CD14-positive monocyte (primary cell): ENCODE measurements around the gene GRIN2A. TPM values are rescaled to one million over a fixed set of nuclear protein-coding genes. Genes with fewer than 3 reads are reported as not detected.
A peak's percentile ranks its signal among the peaks of the same experiment; 100 is the strongest.

Experiments
- DNase-seq, 3 donors: peaks; one replicate each; pipeline ENCODE4 v3.0.0-alpha.2; 2011 to 2022
- H2AFZ ChIP-seq: 2 replicates; pipeline ENCODE4 v1.6.0; 2012; ENCODE audit warnings: mild to moderate bottlenecking, low read depth, low read length, inconsistent platforms; ENCODE audit not compliant: insufficient read depth, poor library complexity, severe bottlenecking
- H3K27ac ChIP-seq, 2 donors: 1 replicate in 1 of 2; 2 replicates in 1 of 2; pipeline ENCODE4 v1.5.1; 2012 to 2013; ENCODE audit warnings: low read length in 2 of 2, control low read depth in 1 of 2, inconsistent platforms in 1 of 2, low read depth in 1 of 2, mild to moderate bottlenecking in 1 of 2
- H3K27me3 ChIP-seq, 2 donors: one replicate each; pipeline versions ENCODE4 v1.6.0 to v1.6.1; 2011 to 2013; ENCODE audit warnings: low read length in 2 of 2; ENCODE audit not compliant: control insufficient read depth in 2 of 2, insufficient read depth in 2 of 2
- H3K36me3 ChIP-seq, 2 donors: replicated peaks in 1 of 2; 1 replicate in 1 of 2; 2 replicates in 1 of 2; pipeline versions ENCODE4 v1.5.1 to v1.6.1; 2012 to 2013; ENCODE audit warnings: low read length in 2 of 2, control low read depth in 1 of 2, inconsistent platforms in 1 of 2, mild to moderate bottlenecking in 1 of 2; ENCODE audit not compliant: insufficient read depth in 2 of 2, control insufficient read depth in 1 of 2
- H3K4me1 ChIP-seq, 2 donors: 1 replicate in 1 of 2; 2 replicates in 1 of 2; pipeline versions ENCODE4 v1.5.1 to v1.6.1; 2012 to 2013; ENCODE audit warnings: low read length in 2 of 2, control low read depth in 1 of 2, inconsistent platforms in 1 of 2, mild to moderate bottlenecking in 1 of 2, moderate library complexity in 1 of 2; ENCODE audit not compliant: insufficient read depth in 2 of 2, control insufficient read depth in 1 of 2
- H3K4me2 ChIP-seq: replicated peaks from 2 replicates; pipeline ENCODE3; 2012; ENCODE audit warnings: low read length, moderate library complexity, mild to moderate bottlenecking; ENCODE audit not compliant: poor library complexity, severe bottlenecking; ENCODE audit errors: extremely low read depth
- H3K4me3 ChIP-seq, 3 experiments: fragments of 200-600 bp in 1 of 3; sonication (generic) in 1 of 3; replicated peaks in 1 of 3; 1 replicate in 2 of 3; 2 replicates in 1 of 3; pipeline ENCODE4 v1.5.1; 2011 to 2013; ENCODE audit warnings: low read length in 3 of 3, mild to moderate bottlenecking in 3 of 3, control low read depth in 2 of 3, low read depth in 2 of 3, inconsistent platforms in 1 of 3, moderate library complexity in 1 of 3
- H3K79me2 ChIP-seq: 2 replicates; pipeline ENCODE4 v1.6.0; 2012; ENCODE audit warnings: mild to moderate bottlenecking, control low read depth, inconsistent platforms, low read length, moderate library complexity; ENCODE audit not compliant: insufficient read depth
- H3K9ac ChIP-seq: 2 replicates; pipeline ENCODE4 v1.6.0; 2017; ENCODE audit warnings: low read length, mild to moderate bottlenecking; ENCODE audit not compliant: insufficient read depth, poor library complexity, severe bottlenecking
- H3K9me3 ChIP-seq, 2 donors: replicated peaks in 1 of 2; 1 replicate in 1 of 2; 2 replicates in 1 of 2; pipeline versions ENCODE4 v1.5.1 to v1.6.1; 2012 to 2013; ENCODE audit warnings: low read length in 2 of 2, control low read depth in 1 of 2; ENCODE audit not compliant: control insufficient read depth in 1 of 2, insufficient read depth in 1 of 2
- H4K20me1 ChIP-seq: 2 replicates; pipeline ENCODE4 v1.6.0; 2012; ENCODE audit warnings: mild to moderate bottlenecking, low read length, control low read depth, moderate library complexity; ENCODE audit not compliant: insufficient read depth
- H3K27ac Mint-ChIP-seq, 7 donors: one replicate each; pipeline ENCODE4 v1.8.0; 2020; ENCODE audit warnings: mild to moderate bottlenecking in 7 of 7, mixed read lengths in 7 of 7, moderate library complexity in 6 of 7, inconsistent platforms in 2 of 7
- H3K27me3 Mint-ChIP-seq, 3 donors: one replicate each; pipeline ENCODE4 v1.8.0; 2021 to 2022; ENCODE audit warnings: low read depth in 3 of 3, mild to moderate bottlenecking in 3 of 3, mixed read lengths in 3 of 3, moderate library complexity in 3 of 3, inconsistent platforms in 1 of 3
- H3K36me3 Mint-ChIP-seq, 2 donors: one replicate each; pipeline ENCODE4 v1.8.0; 2020; ENCODE audit warnings: mixed read lengths in 2 of 2, inconsistent platforms in 1 of 2, mild to moderate bottlenecking in 1 of 2
- H3K4me1 Mint-ChIP-seq: one replicate; pipeline ENCODE4 v1.8.0; 2020; ENCODE audit warnings: mild to moderate bottlenecking, mixed read lengths
- H3K4me3 Mint-ChIP-seq, 2 donors: one replicate each; pipeline ENCODE4 v1.8.0; 2020; ENCODE audit warnings: mild to moderate bottlenecking in 2 of 2, mixed read lengths in 2 of 2, moderate library complexity in 1 of 2
- H3K9me3 Mint-ChIP-seq, 7 donors: one replicate each; pipeline ENCODE4 v1.8.0; 2020 to 2022; ENCODE audit warnings: mixed read lengths in 7 of 7, mild to moderate bottlenecking in 6 of 7, moderate library complexity in 6 of 7, inconsistent platforms in 2 of 7
- CTCF ChIP-seq: fragments of 200-600 bp; IDR thresholded peaks from one replicate; pipeline ENCODE4 v1.8.0; 2022; ENCODE audit warnings: antibody characterized with exemption, mild to moderate bottlenecking
- WGBS: methylation state at CpG from one replicate; pipeline ENCODE4 v1.1.5; 2013; ENCODE audit warnings: missing lambda C conversion rate; ENCODE audit not compliant: insufficient coverage; 5-methylcytosine and 5-hydroxymethylcytosine counted together
- intact Hi-C, 2 donors: fragments of 100-400 bp; cut with micrococcal nuclease; formaldehyde crosslinking; loops; one replicate each; pipeline versions ENCODE4 v1.15.0 to v1.15.1; 2023
- polyA plus RNA-seq, 3 donors: library from polyadenylated mRNA; depleted of rRNA in 1 of 3; unstranded in 2 of 3; stranded (reverse) in 1 of 3; fragments of 300-500 nt in 2 of 3; fragments of >200 nt in 1 of 3; fragmentation: Illumina TruSeq in 2 of 3; gene quantifications; 1 replicate in 2 of 3; 2 replicates in 1 of 3; pipeline ENCODE4 v1.2.3, GENCODE V29; 2012 to 2021

GRIN2A gene
- polyA plus RNA-seq, 3 donors, result not detected

- no peak overlapping the region for H3K4me3 Mint-ChIP-seq
- H3K4me3 ChIP-seq, result no peak overlapping the region
- no peak for DNase-seq
- peaks cover 0 to 6% (median 2%) of the 10 kb centered on the region in 7 donors for H3K9me3 Mint-ChIP-seq
- H3K9ac ChIP-seq, result no peak overlapping the region
- no peaks in the 10 kb centered on the region for H3K36me3 ChIP-seq
- peak overlapping the region in 1 of 7 donors; percentile 31 for H3K27ac Mint-ChIP-seq
- H4K20me1 ChIP-seq, result no peaks in the 10 kb centered on the region
- H3K4me1 ChIP-seq, result no peaks in the 10 kb centered on the region
- TF ChIP-seq CTCF, result no peak
- no peaks in the 10 kb centered on the region for H3K4me1 Mint-ChIP-seq
- H2AFZ ChIP-seq, result no peak overlapping the region
- no peak overlapping the region for H3K27ac ChIP-seq
- no peaks in the 10 kb centered on the region for H3K27me3 ChIP-seq
- no peaks in the 10 kb centered on the region for H3K36me3 Mint-ChIP-seq
- H3K9me3 ChIP-seq, result no peaks in the 10 kb centered on the region
- 70% methylated on average over 3 of the region's 7 CpGs for WGBS
- intact Hi-C loops, result no loop called here
- no peak overlapping the region for H3K4me2 ChIP-seq
- peaks cover 1 to 5% (median 3%) of the 10 kb centered on the region in 3 donors for H3K27me3 Mint-ChIP-seq
- H3K79me2 ChIP-seq, result no peaks in the 10 kb centered on the region
These were observed 231.6 kb downstream of the GRIN2A start for GRCh38 chr16:9950658-9951057.

GRCh38 chr16:9949396-9949795 is 232.8 kb downstream of the GRIN2A start:
- Histone ChIP-seq H3K36me3 (no peaks in the 10 kb centered on the region), H3K9ac (no peak overlapping the region), H4K20me1 (no peaks in the 10 kb centered on the region), H3K27ac (no peak overlapping the region), H2AFZ (no peak overlapping the region), H3K4me3 (no peak overlapping the region), H3K79me2 (no peaks in the 10 kb centered on the region), H3K4me1 (no peaks in the 10 kb centered on the region), H3K4me2 (no peak overlapping the region), H3K9me3 (no peaks in the 10 kb centered on the region), H3K27me3 (no peaks in the 10 kb centered on the region)
- Mint-ChIP-seq H3K36me3 (no peaks in the 10 kb centered on the region), H3K27me3 (peaks cover 1 to 5% (median 3%) of the 10 kb centered on the region in 3 donors), H3K27ac (no peak overlapping the region), H3K4me1 (no peaks in the 10 kb centered on the region), H3K4me3 (no peak overlapping the region), H3K9me3 (peaks cover 0 to 6% (median 2%) of the 10 kb centered on the region in 7 donors)
- intact Hi-C loops, result no loop called here
- no peak for TF ChIP-seq CTCF
- WGBS, result 85% methylated on average over 5 of the region's 5 CpGs
- DNase-seq, result no peak
